A673 (cell line): ENCODE measurements around the gene PRKCA. TPM values are rescaled to one million over a fixed set of nuclear protein-coding genes. Genes with fewer than 3 reads are reported as not detected.

Source experiments
- BruUV-seq: library from RNA; stranded (reverse); fragments of 400-500 nt; replicated peaks from 2 replicates; lab custom pipeline; 2021; lab: Mats Ljungman, UMichigan
- CTCF ChIA-PET: fragments of 300-600 bp; sonication (Branson Sonifier 250); formaldehyde crosslinking; loops from one replicate; lab custom pipeline; 2022; ENCODE audit warnings: antibody characterized with exemption; lab: Charles Lee
- POLR2A ChIA-PET: fragments of 300-600 bp; sonication (Branson Sonifier 250); formaldehyde crosslinking; loops from one replicate; lab custom pipeline; 2022; ENCODE audit warnings: antibody characterized with exemption; ENCODE audit not compliant: low non-redundant PET; lab: Charles Lee
- DNase-seq: peaks from one replicate; pipeline ENCODE4 v3.0.0-alpha.2; 2015; ENCODE audit warnings: low spot score
- H3K27ac ChIP-seq: fragments of 200-600 bp; sonication (generic); 2 replicates; pipeline ENCODE4 v1.5.1; 2016; ENCODE audit warnings: mixed run types, low read depth, mild to moderate bottlenecking, mixed read lengths, antibody characterized with exemption, low read length; ENCODE audit not compliant: poor library complexity, severe bottlenecking
- H3K27me3 ChIP-seq: fragments of 200-600 bp; sonication (generic); replicated peaks from 2 replicates; pipeline ENCODE4 v1.6.1; 2017; ENCODE audit warnings: mixed run types, low read depth, mild to moderate bottlenecking, mixed read lengths, antibody characterized with exemption, low read length; ENCODE audit not compliant: insufficient read depth, poor library complexity
- H3K36me3 ChIP-seq: fragments of 200-600 bp; sonication (generic); 2 replicates; pipeline ENCODE4 v1.6.1; 2016; ENCODE audit warnings: mixed run types, mild to moderate bottlenecking, mixed read lengths, antibody characterized with exemption, low read length; ENCODE audit not compliant: insufficient read depth, poor library complexity, severe bottlenecking
- H3K4me1 ChIP-seq: fragments of 200-600 bp; sonication (generic); 2 replicates; pipeline ENCODE4 v1.6.1; 2017; ENCODE audit warnings: mixed run types, mild to moderate bottlenecking, mixed read lengths, antibody characterized with exemption, low read length; ENCODE audit not compliant: insufficient read depth, poor library complexity, severe bottlenecking
- H3K4me3 ChIP-seq: fragments of 200-600 bp; sonication (generic); 2 replicates; pipeline ENCODE4 v1.5.1; 2016; ENCODE audit warnings: low read depth, mixed run types, mild to moderate bottlenecking, mixed read lengths, low read length; ENCODE audit not compliant: poor library complexity, severe bottlenecking
- H3K9me3 ChIP-seq: fragments of 200-600 bp; sonication (generic); 2 replicates; pipeline ENCODE4 v1.6.1; 2016; ENCODE audit warnings: mixed run types, low read depth, mild to moderate bottlenecking, mixed read lengths, antibody characterized with exemption, low read length; ENCODE audit not compliant: poor library complexity, severe bottlenecking
- EZH2 ChIP-seq: fragments of 200-600 bp; sonication (generic); IDR thresholded peaks from 2 replicates; pipeline ENCODE4 v1.6.1; 2017; ENCODE audit warnings: borderline replicate concordance, low read depth, mild to moderate bottlenecking, mixed read lengths, antibody characterized with exemption, low read length; ENCODE audit not compliant: poor library complexity, severe bottlenecking
- intact Hi-C: fragments of 100-400 bp; cut with micrococcal nuclease; formaldehyde crosslinking; loops from one replicate; pipeline ENCODE4 v1.10.0; 2022; ENCODE audit not compliant: unreplicated experiment
- total RNA-seq: library from RNA; stranded (reverse); gene quantifications from 2 replicates; pipeline ENCODE4 v1.2.3, GENCODE V29; 2021
- TF ChIP-seq, protein P1 (sequence below): fragments of 300-800, 200-600 bp; sonication (generic); conservative IDR thresholded peaks from 2 replicates; pipeline ENCODE4 v1.5.1; 2017; ENCODE audit warnings: low read depth, mild to moderate bottlenecking, antibody characterized with exemption, low read length, moderate library complexity, mixed read lengths

Gene PRKCA
- total RNA-seq, 1 experiment from 2014 or later = 16.3 TPM

DNA sequence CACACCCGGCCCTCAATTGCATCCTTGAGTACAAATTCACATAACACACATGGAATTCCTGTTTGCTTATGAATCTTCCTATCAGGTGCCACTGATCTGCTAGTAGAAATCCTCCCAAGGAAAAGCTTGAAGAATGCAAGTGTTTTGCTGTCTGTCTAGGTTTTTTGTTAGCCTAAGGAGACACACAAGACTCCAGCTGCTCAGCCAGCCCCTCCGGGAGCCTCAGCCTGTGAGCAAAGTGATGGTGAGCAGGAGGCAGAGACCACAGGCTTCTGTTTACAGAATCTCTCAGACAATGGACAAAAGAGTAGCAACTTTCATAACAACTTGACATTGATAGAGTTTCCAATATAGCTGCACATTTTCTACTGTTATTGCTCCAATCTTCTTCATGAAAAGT lies 18.4 kb upstream of the PRKCA start:
- Histone ChIP-seq H3K4me3 (no peak overlapping the region), H3K9me3 (no peaks in the 10 kb centered on the region), H3K27me3 (no peaks in the 10 kb centered on the region), H3K4me1 (no peaks in the 10 kb centered on the region), H3K36me3 (no peaks in the 10 kb centered on the region), H3K27ac (no peak overlapping the region)
- ChIA-PET POLR2A (no interaction called here), CTCF (interaction anchor here (0.7 kb wide), 1 partner anchor 552 kb away, joined by 5 read pairs; no protein-coding TSS in a partner anchor)
- DNase-seq = no peak
- intact Hi-C loops = no loop called here
- BruUV-seq = no TSS peak
- TF ChIP-seq, protein P1, sequence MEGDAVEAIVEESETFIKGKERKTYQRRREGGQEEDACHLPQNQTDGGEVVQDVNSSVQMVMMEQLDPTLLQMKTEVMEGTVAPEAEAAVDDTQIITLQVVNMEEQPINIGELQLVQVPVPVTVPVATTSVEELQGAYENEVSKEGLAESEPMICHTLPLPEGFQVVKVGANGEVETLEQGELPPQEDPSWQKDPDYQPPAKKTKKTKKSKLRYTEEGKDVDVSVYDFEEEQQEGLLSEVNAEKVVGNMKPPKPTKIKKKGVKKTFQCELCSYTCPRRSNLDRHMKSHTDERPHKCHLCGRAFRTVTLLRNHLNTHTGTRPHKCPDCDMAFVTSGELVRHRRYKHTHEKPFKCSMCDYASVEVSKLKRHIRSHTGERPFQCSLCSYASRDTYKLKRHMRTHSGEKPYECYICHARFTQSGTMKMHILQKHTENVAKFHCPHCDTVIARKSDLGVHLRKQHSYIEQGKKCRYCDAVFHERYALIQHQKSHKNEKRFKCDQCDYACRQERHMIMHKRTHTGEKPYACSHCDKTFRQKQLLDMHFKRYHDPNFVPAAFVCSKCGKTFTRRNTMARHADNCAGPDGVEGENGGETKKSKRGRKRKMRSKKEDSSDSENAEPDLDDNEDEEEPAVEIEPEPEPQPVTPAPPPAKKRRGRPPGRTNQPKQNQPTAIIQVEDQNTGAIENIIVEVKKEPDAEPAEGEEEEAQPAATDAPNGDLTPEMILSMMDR = no peak
- TF ChIP-seq EZH2 = no peak

DNA sequence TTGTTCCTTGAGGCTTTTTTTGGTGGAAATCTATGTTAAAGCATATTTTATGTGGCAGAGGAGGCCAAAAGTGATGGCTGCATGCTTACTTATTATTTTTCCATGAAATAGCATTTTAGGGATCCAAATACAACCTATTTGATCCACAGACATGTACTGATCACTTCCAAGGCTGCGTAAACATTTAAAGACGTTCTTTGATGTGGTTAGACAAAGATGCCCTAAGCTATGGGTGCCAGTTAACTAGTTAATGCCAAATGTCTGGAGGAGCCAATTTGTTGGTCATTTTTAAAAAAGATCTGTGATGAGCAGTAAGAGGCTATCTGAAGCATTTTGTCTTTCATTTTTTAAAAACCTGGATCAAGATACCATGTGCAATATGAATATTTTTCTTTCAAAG lies 17.3 kb upstream of the PRKCA start:
- Histone ChIP-seq H3K36me3 (no peaks in the 10 kb centered on the region), H3K4me1 (no peaks in the 10 kb centered on the region), H3K9me3 (no peaks in the 10 kb centered on the region), H3K27ac (no peak overlapping the region), H3K27me3 (no peaks in the 10 kb centered on the region), H3K4me3 (no peak overlapping the region)
- BruUV-seq = no TSS peak
- no peak for DNase-seq
- intact Hi-C loops = no loop called here
- TF ChIP-seq, protein P1 = no peak
- no peak for TF ChIP-seq EZH2
- ChIA-PET CTCF (no interaction called here), POLR2A (no interaction called here)

DNA sequence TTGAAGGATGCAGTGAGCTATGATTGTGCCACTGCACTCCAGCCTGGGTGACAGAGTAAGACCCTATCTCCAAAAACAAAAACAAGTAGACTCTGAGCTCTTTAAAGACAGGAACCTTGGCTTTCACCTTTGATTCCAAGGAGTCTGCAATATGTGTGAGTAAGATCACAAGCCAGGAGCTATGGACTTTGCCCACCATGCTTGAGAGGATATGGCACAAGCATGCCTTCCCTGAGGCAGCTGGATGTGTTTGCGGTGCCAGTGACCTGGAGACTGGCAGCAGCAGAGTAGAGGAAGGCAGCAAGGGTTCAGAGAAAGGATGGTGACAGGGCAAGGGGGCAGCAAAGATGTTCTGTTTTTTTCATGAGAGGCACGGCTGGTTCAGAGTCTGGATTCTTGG lies 14.5 kb upstream of the PRKCA start:
- POLR2A ChIA-PET = no interaction called here
- Histone ChIP-seq H3K4me3 (no peak overlapping the region), H3K4me1 (no peaks in the 10 kb centered on the region), H3K27ac (no peak overlapping the region), H3K27me3 (no peaks in the 10 kb centered on the region), H3K9me3 (no peaks in the 10 kb centered on the region), H3K36me3 (no peaks in the 10 kb centered on the region)
- intact Hi-C loops = no loop called here
- no TSS peak for BruUV-seq
- DNase-seq = no peak
- CTCF ChIA-PET = no interaction called here
- TF ChIP-seq EZH2 = no peak

DNA sequence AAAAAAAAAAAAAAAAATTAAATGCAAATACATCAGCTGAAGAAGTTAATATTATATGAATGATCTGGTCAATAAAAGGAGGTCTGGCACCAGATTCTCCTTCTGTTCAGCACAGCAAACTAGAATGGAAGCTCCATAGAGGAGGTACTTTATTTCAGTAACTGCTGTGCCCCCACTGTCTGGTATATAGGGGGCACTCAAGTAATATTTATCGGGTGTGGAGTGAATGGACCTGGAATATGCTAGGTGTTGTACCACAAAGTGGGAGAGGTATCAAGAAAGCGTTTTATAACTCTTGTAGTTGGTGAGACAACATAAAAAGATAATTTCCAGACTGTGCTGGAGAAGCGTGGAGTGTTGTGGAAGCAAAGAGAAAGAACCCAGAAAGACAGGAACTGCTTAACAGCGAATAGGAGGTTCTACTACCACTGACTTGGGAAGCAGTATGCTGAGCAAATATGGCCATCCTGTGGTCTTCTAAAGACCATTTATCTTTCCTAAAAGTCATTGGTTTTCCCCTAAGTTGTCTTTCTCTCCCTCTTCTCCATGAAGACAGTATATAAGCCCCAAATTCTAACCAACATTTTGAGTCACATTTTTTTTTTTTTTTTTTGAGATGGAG lies 12.2 kb upstream of the PRKCA start:
- no peaks in the 10 kb centered on the region for H3K9me3 ChIP-seq
- no peak overlapping the region for H3K27ac ChIP-seq
- no peak overlapping the region for H3K4me3 ChIP-seq
- no TSS peak for BruUV-seq
- intact Hi-C loops = no loop called here
- TF ChIP-seq, protein P1 = peak; percentile 61
- TF ChIP-seq EZH2 = no peak
- DNase-seq = peak; percentile 54
- no peaks in the 10 kb centered on the region for H3K27me3 ChIP-seq
- no peaks in the 10 kb centered on the region for H3K36me3 ChIP-seq
- ChIA-PET CTCF (interaction anchor here (0.6 to 0.7 kb wide), 2 partner anchors 14 to 36 kb away, joined by 3 to 7 read pairs; no protein-coding TSS in a partner anchor), POLR2A (no interaction called here)
- H3K4me1 ChIP-seq = no peaks in the 10 kb centered on the region
